ENCODE measurements around the gene TARS3. TPM values are rescaled to one million over a fixed set of nuclear protein-coding genes. Genes with fewer than 3 reads are reported as not detected.

Gene TARS3
- total RNA-seq, 1 donor = 8.7 TPM

- H3K79me2 ChIP-seq (ENCODE audit: insufficient read depth, low read length) = peaks cover 2% of the 10 kb centered on the region
- H3K27ac ChIP-seq (ENCODE audit: low read depth, low read length) = no peak overlapping the region
- H3K9me3 ChIP-seq (ENCODE audit: low read depth, low read length) = no peaks in the 10 kb centered on the region
- H3K36me3 ChIP-seq (ENCODE audit: insufficient read depth, low read length) = peaks cover 17% of the 10 kb centered on the region
- H4K20me1 ChIP-seq (ENCODE audit: insufficient read depth, low read length) = peaks cover 4% of the 10 kb centered on the region
- no peak for TF ChIP-seq CTCF (IDR thresholded peaks at IDR 0.05; ENCODE audit: extremely low read depth, low read depth, low read length)
- no peak for DNase-seq (ENCODE audit: insufficient read length, low spot score, missing footprints)
- peaks cover 8% of the 10 kb centered on the region for H3K4me1 ChIP-seq (ENCODE audit: insufficient read depth, low read length)
- H3K27me3 ChIP-seq (ENCODE audit: insufficient read depth, low read length) = no peaks in the 10 kb centered on the region
- H2AFZ ChIP-seq (ENCODE audit: low read length) = peak overlapping the region; percentile 53
- H3K4me2 ChIP-seq (ENCODE audit: insufficient read depth, low read length) = peak overlapping the region; percentile 69
- peak overlapping the region; percentile 35 for H3K4me3 ChIP-seq (ENCODE audit: insufficient read depth, low read length)
Observed at GRCh38 chr15:101724675-101725005, 367 bp upstream of the TARS3 start.

- H4K20me1 ChIP-seq (ENCODE audit: insufficient read depth, low read length) = peaks cover 4% of the 10 kb centered on the region
- H2AFZ ChIP-seq (ENCODE audit: low read length) = peak overlapping the region; percentile 91
- H3K9me3 ChIP-seq (ENCODE audit: low read depth, low read length) = no peaks in the 10 kb centered on the region
- TF ChIP-seq CTCF (IDR thresholded peaks at IDR 0.05; ENCODE audit: extremely low read depth, low read depth, low read length) = no peak
- H3K79me2 ChIP-seq (ENCODE audit: insufficient read depth, low read length) = peaks cover 2% of the 10 kb centered on the region
- peak; percentile 76 for DNase-seq (ENCODE audit: insufficient read length, low spot score, missing footprints)
- no peaks in the 10 kb centered on the region for H3K27me3 ChIP-seq (ENCODE audit: insufficient read depth, low read length)
- peaks cover 8% of the 10 kb centered on the region for H3K4me1 ChIP-seq (ENCODE audit: insufficient read depth, low read length)
- peaks cover 20% of the 10 kb centered on the region for H3K36me3 ChIP-seq (ENCODE audit: insufficient read depth, low read length)
- peak overlapping the region; percentile 61 for H3K27ac ChIP-seq (ENCODE audit: low read depth, low read length)
- peak overlapping the region; percentile 95 for H3K4me2 ChIP-seq (ENCODE audit: insufficient read depth, low read length)
- peak overlapping the region; percentile 87 for H3K4me3 ChIP-seq (ENCODE audit: insufficient read depth, low read length)
Observed at GRCh38 chr15:101723171-101723873, 951 bp downstream of the TARS3 start.

GRCh38 chr15:101718896-101719295 lies 5.4 kb downstream of the TARS3 start:
- H3K4me1 ChIP-seq (ENCODE audit: insufficient read depth, low read length) = peaks cover 8% of the 10 kb centered on the region
- TF ChIP-seq CTCF (IDR thresholded peaks at IDR 0.05; ENCODE audit: extremely low read depth, low read depth, low read length) = no peak
- H3K9me3 ChIP-seq (ENCODE audit: low read depth, low read length) = no peaks in the 10 kb centered on the region
- no peak overlapping the region for H3K27ac ChIP-seq (ENCODE audit: low read depth, low read length)
- H3K27me3 ChIP-seq (ENCODE audit: insufficient read depth, low read length) = no peaks in the 10 kb centered on the region
- H3K4me3 ChIP-seq (ENCODE audit: insufficient read depth, low read length) = no peak overlapping the region
- H3K4me2 ChIP-seq (ENCODE audit: insufficient read depth, low read length) = no peak overlapping the region
- H4K20me1 ChIP-seq (ENCODE audit: insufficient read depth, low read length) = peaks cover 4% of the 10 kb centered on the region
- peaks cover 2% of the 10 kb centered on the region for H3K79me2 ChIP-seq (ENCODE audit: insufficient read depth, low read length)
- H3K36me3 ChIP-seq (ENCODE audit: insufficient read depth, low read length) = peaks cover 29% of the 10 kb centered on the region
- no peak for DNase-seq (ENCODE audit: insufficient read length, low spot score, missing footprints)
- no peak overlapping the region for H2AFZ ChIP-seq (ENCODE audit: low read length)

GRCh38 chr15:101712078-101712477 lies 12.2 kb downstream of the TARS3 start:
- Histone ChIP-seq H4K20me1 (ENCODE audit: insufficient read depth, low read length) (no peaks in the 10 kb centered on the region), H2AFZ (ENCODE audit: low read length) (no peak overlapping the region), H3K36me3 (ENCODE audit: insufficient read depth, low read length) (peaks cover 30% of the 10 kb centered on the region), H3K27me3 (ENCODE audit: insufficient read depth, low read length) (no peaks in the 10 kb centered on the region), H3K4me2 (ENCODE audit: insufficient read depth, low read length) (no peak overlapping the region), H3K4me3 (ENCODE audit: insufficient read depth, low read length) (no peak overlapping the region), H3K9me3 (ENCODE audit: low read depth, low read length) (no peaks in the 10 kb centered on the region), H3K79me2 (ENCODE audit: insufficient read depth, low read length) (no peaks in the 10 kb centered on the region), H3K4me1 (ENCODE audit: insufficient read depth, low read length) (peaks cover 12% of the 10 kb centered on the region), H3K27ac (ENCODE audit: low read depth, low read length) (no peak overlapping the region)
- peak; percentile 56 for DNase-seq (ENCODE audit: insufficient read length, low spot score, missing footprints)
- no peak for TF ChIP-seq CTCF (IDR thresholded peaks at IDR 0.05; ENCODE audit: extremely low read depth, low read depth, low read length)
